Liver (tissue), 9 donors: Measurements from ENCODE around the gene PGC. TPM values are rescaled to one million over a fixed set of nuclear protein-coding genes. Genes with fewer than 3 reads are reported as not detected.
A peak's percentile ranks its signal among the peaks of the same experiment; 100 is the strongest.

Experiments
- DNase-seq: peaks from one replicate; pipeline ENCODE4 v3.0.0-alpha.2; 2017; ENCODE audit warnings: low spot score
- H3K27ac ChIP-seq, 2 donors: one replicate each; pipeline ENCODE4 v1.7.0; 2013; ENCODE audit warnings: inconsistent platforms in 2 of 2, low read length in 2 of 2, control low read depth in 1 of 2, low read depth in 1 of 2, mild to moderate bottlenecking in 1 of 2
- H3K27me3 ChIP-seq, 4 donors: one replicate each; pipeline versions ENCODE4 v1.6.1 to v1.7.0; 2013; ENCODE audit warnings: low read length in 3 of 4, inconsistent platforms in 1 of 4, mild to moderate bottlenecking in 1 of 4, moderate library complexity in 1 of 4; ENCODE audit not compliant: control insufficient read depth in 4 of 4, insufficient read depth in 4 of 4
- H3K36me3 ChIP-seq, 4 donors: one replicate each; pipeline versions ENCODE4 v1.6.1 to v1.7.0; 2013; ENCODE audit warnings: low read length in 3 of 4, mild to moderate bottlenecking in 3 of 4, low read depth in 1 of 4, moderate library complexity in 1 of 4; ENCODE audit not compliant: control insufficient read depth in 4 of 4, insufficient read depth in 3 of 4
- H3K4me1 ChIP-seq, 4 donors: one replicate each; pipeline versions ENCODE4 v1.6.1 to v1.7.0; 2013; ENCODE audit warnings: low read length in 3 of 4, mild to moderate bottlenecking in 3 of 4, moderate library complexity in 1 of 4; ENCODE audit not compliant: control insufficient read depth in 4 of 4, insufficient read depth in 4 of 4
- H3K4me3 ChIP-seq, 3 donors: one replicate each; pipeline versions ENCODE4 v1.6.1 to v1.7.0; 2013; ENCODE audit warnings: low read length in 3 of 3, control low read depth in 1 of 3, low read depth in 1 of 3, mild to moderate bottlenecking in 1 of 3
- H3K9ac ChIP-seq, 2 donors: one replicate each; pipeline ENCODE4 v1.7.0; 2013; ENCODE audit warnings: low read length in 2 of 2, mild to moderate bottlenecking in 2 of 2, moderate library complexity in 2 of 2, control low read depth in 1 of 2, low read depth in 1 of 2
- H3K9me3 ChIP-seq, 4 donors: one replicate each; pipeline versions ENCODE4 v1.6.1 to v1.7.0; 2013; ENCODE audit warnings: low read length in 3 of 4; ENCODE audit not compliant: control insufficient read depth in 4 of 4
- ATF3 ChIP-seq: IDR thresholded peaks from 2 replicates; pipeline ENCODE4 v1.6.1; 2016; ENCODE audit warnings: antibody characterized with exemption
- CTCF ChIP-seq: fragments of 150-350 bp; IDR thresholded peaks from 2 replicates; pipeline ENCODE4 v1.5.1; 2017; ENCODE audit warnings: improper control_type of control experiment, low read depth, low read length; ENCODE audit not compliant: missing input control
- EGR1 ChIP-seq, 2 donors: IDR thresholded peaks; 2 replicates each; pipeline ENCODE4 v1.6.1; 2016 to 2018; ENCODE audit warnings: antibody characterized with exemption in 2 of 2, low read depth in 2 of 2
- FOXA1 ChIP-seq: IDR thresholded peaks from 2 replicates; pipeline ENCODE4 v1.6.1; 2016; ENCODE audit warnings: antibody characterized with exemption
- FOXA2 ChIP-seq: IDR thresholded peaks from 2 replicates; pipeline ENCODE4 v1.6.1; 2016; ENCODE audit warnings: antibody characterized with exemption
- GABPA ChIP-seq, 2 donors: IDR thresholded peaks in 1 of 2; conservative IDR thresholded peaks in 1 of 2; 2 replicates each; pipeline ENCODE4 v1.6.1; 2016; ENCODE audit warnings: antibody characterized with exemption in 2 of 2, mild to moderate bottlenecking in 1 of 2, moderate library complexity in 1 of 2
- HNF4A ChIP-seq, 2 donors: conservative IDR thresholded peaks; 2 replicates each; pipeline ENCODE4 v1.6.1; 2016; ENCODE audit warnings: antibody characterized with exemption in 2 of 2, mild to moderate bottlenecking in 2 of 2
- HNF4G ChIP-seq: IDR thresholded peaks from 2 replicates; pipeline ENCODE4 v1.6.1; 2016; ENCODE audit warnings: antibody characterized with exemption
- JUND ChIP-seq, 2 donors: IDR thresholded peaks; 2 replicates each; pipeline ENCODE4 v1.6.1; 2016; ENCODE audit warnings: antibody characterized with exemption in 2 of 2
- MAX ChIP-seq: IDR thresholded peaks from 2 replicates; pipeline ENCODE4 v1.6.1; 2016; ENCODE audit warnings: antibody characterized with exemption
- NR2F2 ChIP-seq: IDR thresholded peaks from 2 replicates; pipeline ENCODE4 v1.6.1; 2016; ENCODE audit warnings: antibody characterized with exemption
- RAD21 ChIP-seq, 2 donors: IDR thresholded peaks; 2 replicates each; pipeline ENCODE4 v1.6.1; 2016; ENCODE audit warnings: antibody characterized with exemption in 2 of 2, mild to moderate bottlenecking in 2 of 2
- REST ChIP-seq: IDR thresholded peaks from 2 replicates; pipeline ENCODE4 v1.6.1; 2016; ENCODE audit warnings: antibody characterized with exemption, mild to moderate bottlenecking
- RXRA ChIP-seq, 2 donors: IDR thresholded peaks; 2 replicates each; pipeline ENCODE4 v1.6.1; 2017 to 2018; ENCODE audit warnings: antibody characterized with exemption in 2 of 2, mild to moderate bottlenecking in 1 of 2
- SP1 ChIP-seq: IDR thresholded peaks from 2 replicates; pipeline ENCODE4 v1.6.1; 2018; ENCODE audit warnings: antibody characterized with exemption, mild to moderate bottlenecking
- TAF1 ChIP-seq: conservative IDR thresholded peaks from 2 replicates; pipeline ENCODE4 v1.6.1; 2016; ENCODE audit warnings: antibody characterized with exemption, mild to moderate bottlenecking
- YY1 ChIP-seq: IDR thresholded peaks from 2 replicates; pipeline ENCODE4 v1.6.1; 2016; ENCODE audit warnings: antibody characterized with exemption, mild to moderate bottlenecking
- ZBTB33 ChIP-seq: IDR thresholded peaks from 2 replicates; pipeline ENCODE4 v1.6.1; 2016; ENCODE audit warnings: antibody characterized with exemption
- WGBS: extraction: QIAGEN DNeasy Blood & Tissue Kit; methylation state at CpG from one replicate; pipeline ENCODE4 v1.1.7; 2013; 5-methylcytosine and 5-hydroxymethylcytosine counted together
- polyA plus RNA-seq, 2 donors: library from polyadenylated mRNA; stranded (reverse) in 1 of 2; unstranded in 1 of 2; fragments of 200-250 nt in 1 of 2; fragments of >200 nt in 1 of 2; fragmentation: Nextera tagmentation in 1 of 2; extraction: Ambion mirVana in 1 of 2; gene quantifications; one replicate each; pipeline versions ENCODE4 v1.2.1 to v1.2.3, GENCODE V29; 2013 to 2015
- total RNA-seq, 2 donors: library from RNA; depleted of rRNA; stranded (reverse); fragments of >200 nt; gene quantifications; one replicate each; pipeline ENCODE4 v1.2.3, GENCODE V29; 2014
- donor health status: healthy.
- donor health status: healthy.
- donor health status: healthy.
- donor health status: healthy.
- donor health status: healthy.

The PGC gene
- total and polyA plus RNA-seq, 4 donors, result 0.05 to 0.18 TPM; not detected in 2

GRCh38 chr6:41787219-41787917, 40.2 kb upstream of the PGC start, which contains the start of gene TOMM6:
TOMM6 (plus strand) TSS chr6:41787694; CDS start chr6:41787698, 4 bp downstream.
- DNase-seq, result peak; percentile 97
- H3K27ac ChIP-seq, result peak within 1 kb of the TSS; percentile 91 to 94
- H3K27me3 ChIP-seq, result no peaks in the 10 kb centered on the region
- under 1% methylated on average over 55 of the region's 55 CpGs for WGBS
- peak within 1 kb of the TSS; percentile 72 to 100 (median 96) for H3K4me3 ChIP-seq
- H3K9me3 ChIP-seq, result no peaks in the 10 kb centered on the region
- H3K9ac ChIP-seq, result peak within 1 kb of the TSS; percentile 93 to 99
- TF ChIP-seq MAX, result peak; percentile 82
- TF ChIP-seq REST, result peak; percentile 68
- TF ChIP-seq NR2F2, result no peak
- no peak for TF ChIP-seq FOXA1
- peak; percentile 28 to 59 for TF ChIP-seq RAD21 (IDR thresholded peaks at IDR 0.05)
- TF ChIP-seq ZBTB33, result peak; percentile 80
- TF ChIP-seq SP1, result peak; percentile 65
- no peak for TF ChIP-seq HNF4G
- peak in 1 of 2 donors; percentile 49 for TF ChIP-seq JUND (IDR thresholded peaks at IDR 0.05)
- TF ChIP-seq FOXA2, result peak; percentile 33
- no peak for TF ChIP-seq ATF3
- peak; percentile 43 to 49 for TF ChIP-seq RXRA (IDR thresholded peaks at IDR 0.05)
- TF ChIP-seq CTCF, result peak; percentile 98
- TF ChIP-seq GABPA (IDR thresholded peaks at IDR 0.05 in 1 of 2, conservative IDR thresholded peaks at IDR 0.05 in 1 of 2), result peak; percentile 93 to 98
- peak; percentile 97 for TF ChIP-seq YY1
- peak; percentile 13 to 18 for TF ChIP-seq HNF4A (conservative IDR thresholded peaks at IDR 0.05)
- TF ChIP-seq EGR1 (IDR thresholded peaks at IDR 0.05; ENCODE audit: low read depth in 2 of 2), result peak; percentile 19 to 72
- peak; percentile 87 for TF ChIP-seq TAF1
- H3K36me3 ChIP-seq, result peaks cover 0 to 27% (median 14%) of the 10 kb centered on the region in 4 donors
- H3K4me1 ChIP-seq, result peaks cover 9 to 21% (median 16%) of the 10 kb centered on the region in 4 donors
